NCI-H510A (cell line): ENCODE measurements around the gene SCRT2.
A peak's percentile ranks its signal among the peaks of the same experiment; 100 is the strongest.

Experiments used
- DNase-seq: peaks from one replicate; lab custom pipeline; 2025; lab: John Stamatoyannopoulos, UW

The SCRT2 gene

GRCh38 chr20:672963-673602 is 2.5 kb downstream of the SCRT2 start:
- no peak for DNase-seq

DNA sequence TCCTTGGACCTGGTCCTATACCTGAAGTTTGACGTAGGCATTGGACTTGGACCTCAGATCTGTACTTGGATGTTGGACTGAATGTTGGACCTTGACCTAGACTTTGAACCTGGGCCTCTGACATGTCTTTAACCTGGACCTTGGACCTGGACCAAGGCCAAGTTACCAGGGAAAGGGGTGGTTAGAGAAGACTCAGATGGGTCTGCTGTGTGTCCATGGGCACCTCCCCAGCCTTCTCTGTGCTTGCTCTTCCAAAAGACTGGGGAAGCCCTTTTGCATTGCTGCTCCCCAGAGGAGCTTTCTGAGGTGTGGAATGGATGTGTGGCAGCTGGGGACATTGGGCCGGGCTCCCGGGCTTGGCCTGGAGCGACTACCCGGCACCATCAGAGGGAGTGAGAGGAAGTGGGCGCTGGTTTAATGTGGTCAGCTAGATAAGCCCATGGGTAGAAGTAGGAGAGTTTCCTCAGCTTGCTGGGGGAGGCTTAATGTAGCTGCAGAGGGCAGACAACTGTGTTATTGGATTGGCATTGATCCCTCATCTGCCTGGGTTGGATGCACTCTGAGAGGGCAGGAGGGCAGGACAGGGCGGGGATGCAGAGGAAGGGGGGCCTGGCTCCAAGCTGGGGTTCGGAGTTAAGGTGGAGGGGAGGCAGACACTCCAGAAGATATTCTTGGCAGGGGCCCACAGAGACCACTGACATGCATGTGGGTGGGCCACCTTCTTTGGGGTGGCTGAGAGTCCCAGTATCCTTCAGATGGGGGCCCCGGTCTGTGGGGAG is 4.2 kb downstream of the SCRT2 start:
- DNase-seq, result no peak

GRCh38 chr20:669573-669972 is 6.0 kb downstream of the SCRT2 start:
- DNase-seq, result no peak

DNA sequence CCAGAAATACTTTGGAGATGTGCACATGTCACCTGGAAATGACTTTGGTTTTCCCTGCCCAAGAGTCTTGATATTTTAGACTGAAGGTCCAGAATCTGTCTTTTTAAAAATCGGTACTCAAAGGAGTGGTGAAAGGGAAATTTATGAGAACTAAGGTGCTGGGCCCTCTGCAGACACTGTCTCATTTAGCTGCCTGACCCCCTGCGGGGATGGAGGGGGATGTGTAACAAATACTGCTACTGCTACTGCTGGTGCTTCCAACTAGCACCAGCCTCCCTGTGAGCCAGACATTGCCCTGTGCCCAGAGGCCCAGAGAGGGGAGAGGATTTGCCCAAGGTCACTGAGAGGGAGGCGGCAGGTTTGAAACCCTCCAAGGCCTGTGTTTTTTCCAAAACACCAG is 7.0 kb downstream of the SCRT2 start:
- no peak for DNase-seq

GRCh38 chr20:668050-668449 is 7.6 kb downstream of the SCRT2 start:
- DNase-seq, result no peak

DNA sequence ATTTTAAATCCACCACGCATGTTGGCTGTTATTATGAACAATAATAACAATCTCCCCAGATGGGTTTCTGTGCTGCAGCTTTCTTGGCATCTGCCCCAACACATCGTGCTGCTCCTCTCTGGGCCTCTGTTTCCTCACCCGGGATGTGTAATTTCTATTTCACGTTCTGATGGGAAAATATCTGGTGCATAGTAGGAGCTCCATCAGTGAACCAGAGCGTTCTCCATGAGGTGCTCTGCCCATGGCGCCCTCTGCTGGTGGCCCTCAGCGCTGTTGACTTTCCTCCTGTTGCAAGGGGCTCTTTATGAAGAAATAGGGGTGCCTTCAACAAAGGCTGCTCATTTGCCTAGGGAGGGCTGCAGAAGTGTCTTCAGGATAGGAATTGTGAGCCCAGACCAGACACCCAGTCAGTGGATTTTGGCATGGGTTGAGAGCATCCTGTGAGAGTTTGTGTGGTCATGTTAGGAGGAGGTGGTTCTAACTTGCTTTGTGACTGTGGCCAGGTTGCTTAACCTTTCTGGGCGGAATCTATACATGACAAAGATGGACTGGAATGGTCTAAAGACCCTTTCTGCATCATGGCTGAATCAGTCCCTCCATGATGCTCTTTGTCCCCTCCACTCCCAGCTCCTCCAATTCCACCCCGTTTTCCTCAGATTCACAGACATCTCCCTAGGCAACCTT is 8.1 kb downstream of the SCRT2 start:
- DNase-seq, result no peak

DNA sequence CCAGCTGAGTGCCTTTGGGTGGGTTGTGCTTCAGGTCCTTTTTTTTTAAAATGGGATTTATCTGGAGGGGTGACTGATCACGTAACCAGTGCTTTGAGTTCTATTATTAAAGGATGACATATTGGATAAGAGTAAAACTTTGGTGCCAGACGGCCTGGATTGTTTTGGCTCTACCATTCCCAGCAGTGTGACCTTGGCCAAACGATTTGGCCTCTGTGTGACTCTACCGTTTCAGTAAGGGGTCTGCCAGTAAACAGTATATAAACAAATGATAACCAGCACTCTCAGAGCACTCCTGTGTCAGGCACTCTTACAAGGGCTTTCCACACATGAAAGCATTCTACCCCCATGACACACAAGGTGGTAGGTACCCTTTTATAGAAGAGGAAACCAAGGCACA is 8.7 kb downstream of the SCRT2 start:
- no peak for DNase-seq

DNA sequence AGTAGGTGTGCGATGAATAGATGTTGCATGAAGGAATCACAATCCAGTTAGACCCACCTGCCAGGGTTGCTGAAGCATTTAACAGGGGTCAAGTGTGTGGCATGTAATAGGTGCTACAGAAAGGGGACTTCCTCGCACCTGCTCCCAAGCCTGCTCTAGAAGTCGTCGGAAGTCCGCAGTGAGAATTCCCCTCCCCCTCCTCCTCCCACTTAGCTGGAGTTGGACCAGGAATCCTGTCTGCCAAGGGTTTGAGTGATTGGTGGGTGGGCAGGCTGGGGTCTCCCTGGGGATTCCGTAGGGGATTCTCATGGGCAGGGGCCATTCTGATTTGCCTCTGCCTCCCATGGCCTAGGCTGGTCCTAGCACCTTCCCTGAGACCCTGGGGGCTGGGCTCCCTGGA is 10.3 kb downstream of the SCRT2 start:
- no peak for DNase-seq

DNA sequence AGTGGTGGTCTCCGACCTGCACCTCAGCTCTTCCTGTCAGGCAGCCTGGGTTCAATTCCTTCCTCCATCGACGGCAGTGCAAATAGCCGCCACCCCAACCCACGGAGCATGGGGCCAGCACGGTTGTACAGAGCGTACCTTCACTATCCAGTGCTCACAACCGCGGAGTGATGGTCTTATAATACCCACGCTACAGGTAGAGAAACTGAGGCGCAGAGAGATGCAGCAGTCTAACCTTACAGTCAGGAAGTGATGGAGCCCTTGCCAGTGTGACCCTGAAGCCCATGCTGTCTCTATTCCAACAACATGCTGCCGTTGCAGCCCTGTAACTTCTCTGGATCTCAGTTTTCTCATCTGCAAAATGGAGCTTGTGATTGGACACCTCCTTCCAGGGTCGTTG is 11.0 kb downstream of the SCRT2 start:
- no peak for DNase-seq

DNA sequence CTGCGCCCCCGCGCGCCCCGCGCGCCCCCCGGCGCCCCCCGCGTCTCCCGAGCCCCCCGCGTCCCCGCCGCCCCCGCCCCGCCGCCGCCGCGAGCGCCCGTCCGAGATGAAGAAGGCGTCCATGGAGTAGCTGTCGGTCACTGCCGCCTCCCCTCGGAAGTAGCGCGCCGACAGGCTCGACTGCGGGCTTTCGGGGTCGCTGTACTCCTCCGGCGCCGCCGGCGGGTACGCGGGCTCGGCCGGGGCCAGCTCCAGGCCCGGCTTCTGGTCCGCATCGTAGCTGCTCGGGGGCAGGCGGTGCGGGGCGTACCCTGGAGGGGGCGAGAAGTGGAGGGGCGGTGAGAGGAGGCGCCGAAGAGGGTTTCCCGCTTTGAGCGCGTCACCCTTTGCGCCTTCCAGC is 11.5 kb downstream of the SCRT2 start:
- DNase-seq, result no peak

GRCh38 chr20:663315-664090 is 12.1 kb downstream of the SCRT2 start:
- peak; percentile 33 for DNase-seq

- no peak for DNase-seq
Measured at GRCh38 chr20:662277-663192, 13.1 kb downstream of the SCRT2 start.

DNA sequence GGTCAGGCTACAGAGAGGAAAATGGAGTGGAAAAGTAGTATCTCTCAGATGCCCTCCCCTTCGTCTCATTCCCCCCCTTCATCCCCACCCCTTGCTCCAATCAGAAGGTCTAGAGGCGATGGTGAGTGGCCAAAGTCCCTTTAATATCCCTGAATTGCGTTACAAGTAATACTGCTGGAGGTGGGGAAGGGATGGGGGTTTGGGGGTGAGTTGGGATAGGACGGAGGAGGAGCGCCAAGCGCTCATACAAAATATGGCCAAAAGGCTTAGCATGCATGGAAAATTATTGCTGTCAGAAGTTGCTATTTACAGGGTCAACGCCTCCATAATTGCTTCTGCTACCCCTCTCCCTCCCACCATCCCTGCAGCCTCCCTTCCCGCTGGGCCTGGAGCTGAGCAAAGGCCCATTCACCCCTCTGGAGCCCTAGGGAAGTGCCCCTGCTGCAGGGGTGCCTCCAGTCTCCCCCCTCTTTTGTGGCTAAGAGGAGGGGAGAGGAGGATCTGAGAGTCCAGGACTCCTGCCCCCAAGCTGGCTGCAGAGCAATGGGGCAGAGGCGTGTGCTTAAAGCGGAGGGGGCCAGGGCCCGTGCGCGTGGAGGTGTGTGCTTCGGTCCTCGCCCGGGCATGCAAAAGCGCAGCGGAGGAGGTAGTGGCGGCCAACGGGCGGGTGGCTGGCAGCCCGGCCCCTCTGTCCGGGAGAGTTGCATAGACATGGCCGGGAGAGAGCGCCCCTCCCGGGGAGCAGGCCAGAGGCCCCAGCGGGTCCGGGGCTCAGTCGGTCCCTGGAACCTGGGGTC is 13.9 kb downstream of the SCRT2 start:
- no peak for DNase-seq

DNA sequence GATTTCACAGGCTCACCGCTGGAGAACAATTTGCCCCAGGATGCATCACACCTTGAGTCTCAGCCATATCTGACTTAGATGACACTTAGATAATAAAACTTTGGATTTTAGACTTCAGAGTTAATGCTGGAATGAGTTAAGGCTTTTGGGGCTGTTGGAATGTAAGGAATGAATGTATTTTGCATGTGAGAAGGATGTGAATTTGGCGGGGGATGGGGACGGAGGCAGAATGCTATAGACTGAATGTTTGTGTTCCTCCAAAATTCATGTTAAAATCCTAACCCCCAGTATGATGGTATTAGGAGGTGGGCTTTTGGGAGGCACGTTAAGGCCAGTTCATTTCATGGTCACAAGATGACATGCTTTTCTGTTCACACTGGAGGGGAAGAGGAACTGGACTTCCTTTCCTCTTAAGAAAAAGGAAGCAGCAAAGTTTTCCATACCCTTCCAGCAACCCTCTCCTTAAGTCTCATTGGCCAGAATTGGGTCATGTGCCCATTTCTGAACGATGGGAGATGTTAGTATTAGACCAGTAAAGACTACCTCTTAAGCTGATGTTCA is 16.8 kb downstream of the SCRT2 start:
- no peak for DNase-seq

- no peak for DNase-seq
Measured at GRCh38 chr20:658202-658601, 17.4 kb downstream of the SCRT2 start.

DNA sequence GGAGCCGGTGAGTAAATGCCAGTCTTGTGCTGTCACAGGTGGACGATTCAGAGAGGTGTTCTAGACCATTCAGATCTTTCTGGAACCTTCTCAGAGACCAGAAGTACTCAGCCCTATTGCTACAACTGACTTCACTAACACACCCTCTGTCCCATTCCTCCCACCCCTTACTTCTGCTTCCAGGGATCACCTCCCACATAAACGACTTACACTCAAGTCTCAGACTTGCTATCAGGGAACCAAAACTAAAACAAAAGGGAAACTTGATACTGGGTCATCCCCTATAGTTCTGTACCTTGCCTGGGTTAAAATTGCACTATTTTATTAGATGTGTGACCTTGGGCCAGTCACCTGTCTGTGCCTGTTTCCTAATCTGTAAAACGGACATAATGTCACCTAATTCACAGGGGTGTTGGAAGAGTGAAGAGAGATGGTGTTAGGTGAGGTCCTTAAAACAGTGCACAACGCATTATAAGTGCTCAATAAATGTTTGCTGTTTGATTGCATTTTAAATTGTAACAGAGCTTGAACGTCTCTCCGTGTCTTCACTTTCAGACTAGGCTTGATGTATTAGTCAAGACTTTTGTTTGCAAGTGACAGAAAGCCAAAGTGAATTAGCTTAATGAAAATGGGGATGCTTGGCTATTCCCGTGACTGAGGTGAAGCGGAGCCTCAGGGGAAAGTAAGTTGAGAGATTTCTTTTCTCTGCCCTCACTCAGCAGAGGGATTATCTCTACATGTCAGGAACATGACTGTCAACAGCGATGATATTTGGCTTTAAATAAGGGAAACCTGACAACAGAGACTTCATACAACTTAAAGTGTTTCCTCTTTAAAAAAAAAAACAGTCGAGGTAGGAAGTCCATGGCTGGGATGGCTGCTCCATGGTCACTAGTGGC is 19.6 kb downstream of the SCRT2 start:
- DNase-seq, result no peak

GRCh38 chr20:654417-654750 is 21.2 kb downstream of the SCRT2 start:
- DNase-seq, result no peak

DNA sequence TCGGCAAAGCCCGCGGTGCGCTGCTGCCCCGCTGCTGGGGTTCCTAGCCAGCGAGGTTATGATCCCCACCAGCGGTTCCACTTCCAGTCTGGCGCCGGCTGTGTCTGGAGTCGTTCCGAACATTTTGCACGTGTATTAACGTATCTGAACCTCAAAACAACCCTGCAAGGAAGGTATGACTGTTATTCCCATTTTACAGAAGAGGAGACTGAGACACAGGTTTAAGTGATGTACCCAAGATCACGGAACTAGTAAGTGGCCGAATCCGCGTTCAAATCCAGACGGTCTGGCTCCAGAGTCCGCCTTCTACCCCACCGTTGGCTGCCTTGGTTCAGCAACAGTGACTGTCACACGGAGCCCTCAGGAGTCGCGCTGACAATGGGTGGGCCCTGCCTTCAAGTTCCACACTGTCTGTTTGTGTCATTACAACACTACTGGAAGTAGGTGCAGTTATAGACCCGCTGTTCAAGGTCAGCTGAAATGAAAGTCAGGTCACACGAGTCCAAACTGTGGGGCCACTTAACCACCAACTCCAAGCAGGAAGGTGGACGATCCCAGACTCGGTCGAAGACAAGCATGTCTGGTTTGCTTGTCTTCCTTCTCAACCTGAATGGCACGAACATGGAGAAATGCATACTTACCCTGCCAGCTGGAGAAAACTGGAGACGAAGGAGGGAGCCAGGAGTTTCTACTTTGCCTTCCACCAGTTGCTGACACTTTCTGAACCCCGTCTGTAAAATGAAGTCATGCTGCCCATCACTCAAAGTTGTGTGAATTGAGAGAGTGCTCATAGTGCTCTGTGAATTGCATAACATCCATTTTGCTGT is 21.8 kb downstream of the SCRT2 start:
- DNase-seq, result no peak
